Adipose tissue (tissue), 3 donors: ENCODE measurements around the gene RNF130. TPM values are rescaled to one million over a fixed set of nuclear protein-coding genes. Genes with fewer than 3 reads are reported as not detected.
"Not testable (repeated sequence)": the region's sequence is repeated elsewhere in the genome, so short reads cannot be mapped to it uniquely, and the experiment has no call there.

Experiments used
- H3K27ac ChIP-seq: one replicate; pipeline ENCODE4 v1.5.1; 2013; ENCODE audit warnings: low read depth, low read length
- WGBS, 3 donors: extraction: QIAGEN DNeasy Blood & Tissue Kit; methylation state at CpG; one replicate each; pipeline ENCODE4 v1.1.7; 2013; 5-methylcytosine and 5-hydroxymethylcytosine counted together
- polyA plus RNA-seq, 3 donors: library from polyadenylated mRNA; stranded (reverse); fragments of 200-250 nt; gene quantifications; one replicate each; pipeline ENCODE4 v1.2.3, GENCODE V29; 2013
- donor health status: healthy with polysubstance abuse.
- donor health status: Bipolar disorder and iron deficiency.
- donor health status: healthy.

Gene RNF130
- polyA plus RNA-seq, 3 donors: 37.6 to 103 (median 93.2) TPM

- WGBS, 3 donors: 65 to 93% (median 90%) methylated on average over 11 of the region's 11 CpGs
- H3K27ac ChIP-seq: no peak overlapping the region
Measured at GRCh38 chr5:180040287-180041214, 31.0 kb downstream of the RNF130 start.

- WGBS, 3 donors: 95 to 97% (median 96%) methylated on average over 5 of the region's 5 CpGs
- no peak overlapping the region for H3K27ac ChIP-seq
Measured at GRCh38 chr5:180035206-180035931, 36.2 kb downstream of the RNF130 start.

GRCh38 chr5:180034564-180034963 lies 37.0 kb downstream of the RNF130 start:
- no peak overlapping the region for H3K27ac ChIP-seq
- 97 to 100% (median 100%) methylated on average over 2 of the region's 2 CpGs for WGBS, 3 donors

GRCh38 chr5:180027459-180028089 lies 44.0 kb downstream of the RNF130 start:
- H3K27ac ChIP-seq: no peak overlapping the region
- 89 to 92% (median 90%) methylated on average over 15 of the region's 15 CpGs for WGBS, 3 donors

DNA sequence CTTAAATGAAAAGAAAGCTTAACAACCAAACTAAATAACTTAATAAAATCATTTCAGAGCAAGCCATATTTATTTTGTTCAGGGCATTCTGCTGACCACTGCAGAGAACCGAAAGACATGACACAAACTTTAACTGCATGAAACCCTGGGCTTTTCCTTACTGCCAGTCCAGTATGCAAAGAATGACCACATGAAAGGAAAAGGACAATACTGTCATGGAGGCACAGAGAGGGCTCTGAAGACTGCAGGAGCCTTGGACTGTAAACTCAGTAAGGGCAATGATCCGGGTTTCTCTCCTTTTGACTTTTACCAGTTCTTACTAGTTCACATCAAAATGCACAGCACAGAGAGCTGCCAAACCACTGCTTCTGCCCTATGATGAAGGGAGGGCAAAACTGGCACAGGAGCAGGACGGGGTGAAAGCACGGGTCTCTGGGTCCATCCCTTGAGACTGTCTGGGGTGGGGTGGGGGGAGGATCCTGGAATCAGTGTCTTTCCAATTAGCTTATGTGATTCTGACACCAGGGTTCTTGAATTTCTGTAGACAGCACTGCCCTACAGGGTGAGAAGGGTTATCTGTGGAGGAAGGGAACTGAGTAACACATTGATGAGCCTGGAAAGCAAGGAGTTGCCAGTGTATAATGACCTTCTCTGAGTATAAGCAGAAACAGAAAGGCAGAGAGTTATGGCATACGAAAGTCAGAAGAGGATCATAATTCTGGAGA lies 44.7 kb downstream of the RNF130 start:
- WGBS, 3 donors: 54 to 69% (median 67%) methylated on average over 5 of the region's 5 CpGs
- no peak overlapping the region for H3K27ac ChIP-seq

GRCh38 chr5:180026320-180026719 lies 45.2 kb downstream of the RNF130 start:
- no peak overlapping the region for H3K27ac ChIP-seq
- WGBS, 3 donors: 34 to 48% (median 47%) methylated on average over 4 of the region's 4 CpGs

DNA sequence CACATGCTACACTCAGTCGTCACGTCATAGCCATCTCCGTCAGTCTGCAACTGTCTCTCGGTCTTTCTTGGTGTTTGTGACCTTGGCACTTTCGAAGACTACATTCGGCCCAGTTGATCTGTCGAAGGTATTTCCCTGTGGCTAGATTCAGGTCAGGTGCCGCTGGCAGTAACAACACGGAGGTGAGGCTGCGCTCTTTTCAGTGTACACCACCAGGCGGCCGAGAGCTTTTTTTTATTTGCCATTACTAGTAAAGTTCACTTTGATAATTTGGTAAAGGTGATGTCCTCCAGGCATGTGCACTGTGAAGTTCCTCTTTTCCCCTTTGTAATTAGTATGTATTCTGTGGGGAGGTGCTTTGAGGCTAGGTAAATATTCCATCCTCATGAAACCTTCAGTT lies 49.7 kb downstream of the RNF130 start:
- no peak overlapping the region for H3K27ac ChIP-seq
- WGBS, 3 donors: 93 to 97% (median 94%) methylated on average over 12 of the region's 12 CpGs

GRCh38 chr5:180020176-180020575 lies 51.4 kb downstream of the RNF130 start:
- no peak overlapping the region for H3K27ac ChIP-seq
- 84 to 95% (median 90%) methylated on average over 15 of the region's 15 CpGs for WGBS, 3 donors

DNA sequence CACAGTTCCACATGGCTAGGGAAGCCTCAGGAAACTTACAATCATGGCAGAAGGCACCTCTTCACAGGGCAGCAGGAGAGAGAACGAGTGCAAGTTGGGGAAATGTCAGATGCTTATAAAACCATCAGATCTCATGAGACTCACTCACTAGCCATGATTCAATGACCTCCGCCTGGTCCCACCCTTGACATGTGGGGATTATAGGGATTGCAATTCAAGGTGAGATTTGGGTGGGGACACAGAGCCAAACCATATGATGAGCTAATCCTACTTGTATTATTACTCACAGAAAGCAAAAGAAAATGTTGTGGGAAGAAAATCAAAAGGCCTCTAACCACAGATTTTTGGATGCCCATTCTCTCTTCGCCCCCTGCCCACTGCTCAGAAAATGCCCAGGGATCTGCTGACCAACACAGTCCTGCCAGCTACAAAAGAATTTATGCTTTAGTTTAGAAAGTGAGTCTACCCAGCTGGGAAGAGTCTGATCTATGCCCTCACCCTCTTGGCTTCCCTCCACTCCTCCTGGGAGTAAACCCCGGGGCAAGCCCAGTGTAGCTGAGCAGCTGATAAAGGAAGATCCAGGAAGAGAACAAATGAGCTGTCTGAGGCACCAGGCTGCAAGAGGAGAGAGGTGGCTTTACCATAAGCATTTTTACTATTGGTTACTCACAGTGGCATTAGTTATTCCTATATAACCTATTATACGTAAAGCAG lies 53.1 kb downstream of the RNF130 start:
- H3K27ac ChIP-seq: no peak overlapping the region
- 88 to 92% (median 89%) methylated on average over 5 of the region's 5 CpGs for WGBS, 3 donors

GRCh38 chr5:180015523-180015922 lies 56.0 kb downstream of the RNF130 start:
- 83 to 100% (median 95%) methylated on average over 1 of the region's 1 CpG for WGBS, 3 donors
- not testable (repeated sequence) for H3K27ac ChIP-seq

GRCh38 chr5:180013678-180014077 lies 57.9 kb downstream of the RNF130 start:
- 35 to 58% (median 45%) methylated on average over 1 of the region's 1 CpG for WGBS, 3 donors
- H3K27ac ChIP-seq: no peak overlapping the region

GRCh38 chr5:180012316-180012715 lies 59.2 kb downstream of the RNF130 start:
- 35 to 46% (median 40%) methylated on average over 2 of the region's 2 CpGs for WGBS, 3 donors
- H3K27ac ChIP-seq: no peak overlapping the region

DNA sequence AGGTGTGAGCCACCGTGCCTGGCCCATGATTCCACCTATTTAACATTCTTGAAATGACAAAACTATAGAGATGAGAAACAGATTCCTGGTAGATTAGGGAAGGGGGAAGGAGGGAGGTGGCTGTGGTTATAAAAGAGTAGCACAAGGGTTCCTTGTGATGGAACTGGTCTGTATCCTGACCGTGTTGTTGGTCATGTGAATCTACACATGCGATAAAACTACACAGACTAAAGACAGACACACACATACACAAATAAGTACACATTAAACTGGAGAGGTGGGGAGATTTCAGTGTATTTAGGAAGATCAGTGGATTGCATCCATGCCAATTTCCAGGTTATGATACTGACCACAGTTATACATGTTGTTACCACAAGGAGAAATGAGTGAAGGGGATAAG lies 60.9 kb downstream of the RNF130 start:
- H3K27ac ChIP-seq: no peak overlapping the region
- WGBS, 3 donors: 91 to 100% (median 95%) methylated on average over 3 of the region's 3 CpGs

- 93 to 94% (median 94%) methylated on average over 7 of the region's 7 CpGs for WGBS, 3 donors
Measured at GRCh38 chr5:180009581-180009980, 62.0 kb downstream of the RNF130 start.

DNA sequence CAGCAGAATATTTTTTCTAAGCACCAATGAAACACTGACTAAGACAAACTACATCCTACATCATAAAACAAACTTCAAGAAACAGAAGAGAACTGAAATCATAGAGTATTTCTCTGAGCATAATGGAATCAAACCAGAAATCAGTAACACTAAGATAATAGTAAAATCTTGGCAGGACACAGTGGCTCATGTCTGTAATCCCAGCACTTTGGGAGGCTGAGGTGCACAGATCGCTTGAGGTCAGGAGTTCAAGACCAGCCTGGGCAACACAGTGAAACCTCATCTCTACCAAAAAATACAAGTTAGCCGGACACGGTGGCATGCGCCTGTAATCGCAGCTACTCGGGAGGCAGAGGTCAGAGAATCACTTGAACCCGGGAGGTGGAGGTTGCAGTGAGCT lies 63.1 kb downstream of the RNF130 start:
- H3K27ac ChIP-seq: no peak overlapping the region
- 94 to 97% (median 97%) methylated on average over 7 of the region's 7 CpGs for WGBS, 3 donors

More at GRCh38 chr5:180009581-180009980, 62.0 kb downstream of the RNF130 start:
- H3K27ac ChIP-seq: no peak overlapping the region

DNA sequence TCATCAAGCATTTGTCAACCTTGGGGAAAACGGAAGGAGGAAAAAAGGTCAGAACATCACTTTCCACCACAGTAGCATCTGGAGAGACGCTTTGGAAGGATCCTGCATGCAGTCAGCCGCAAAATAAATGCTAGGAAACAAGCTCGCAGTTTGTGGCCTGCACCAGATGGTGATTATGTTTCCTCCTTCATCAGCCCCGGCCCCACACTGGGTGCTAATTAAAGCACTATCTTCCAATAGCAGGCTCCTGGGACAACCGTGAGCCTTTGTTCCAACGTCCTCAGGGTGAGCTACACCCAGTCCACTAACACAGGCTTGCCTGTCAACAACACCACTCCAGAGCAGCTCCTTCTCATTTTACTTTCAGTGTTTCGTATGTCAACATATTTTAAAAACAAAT lies 64.0 kb downstream of the RNF130 start:
- WGBS, 3 donors: 40 to 72% (median 42%) methylated on average over 8 of the region's 8 CpGs

GRCh38 chr5:180006141-180006540 lies 65.4 kb downstream of the RNF130 start:
- H3K27ac ChIP-seq: no peak overlapping the region

More for the DNA sequence above, 64.0 kb downstream of the RNF130 start:
- no peak overlapping the region for H3K27ac ChIP-seq

DNA sequence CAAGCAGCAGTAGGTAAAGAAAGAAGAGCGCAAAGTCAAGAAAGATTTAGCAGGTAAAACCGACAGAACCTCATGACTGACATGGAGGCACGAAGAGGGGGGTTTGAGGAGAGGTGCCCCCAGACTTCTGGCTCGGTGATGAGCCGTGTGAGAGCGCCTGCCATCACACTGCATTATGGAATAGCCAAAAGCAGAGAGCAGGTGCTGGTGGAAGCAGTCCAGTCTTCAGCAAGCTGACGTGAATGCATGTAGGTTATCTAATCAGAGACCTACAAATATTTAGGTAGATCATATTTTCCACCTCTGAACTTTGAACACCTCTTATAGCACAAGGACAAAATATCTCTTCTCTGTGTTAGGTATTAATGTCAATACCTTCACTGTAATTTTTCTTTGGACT lies 68.4 kb downstream of the RNF130 start:
- H3K27ac ChIP-seq: no peak overlapping the region
- WGBS, 3 donors: 55 to 97% (median 86%) methylated on average over 7 of the region's 7 CpGs
